PC-3 (cell line): ENCODE measurements around the gene CYB561D1. TPM values are rescaled to one million over a fixed set of nuclear protein-coding genes. Genes with fewer than 3 reads are reported as not detected.

ENCODE experiments used
- ATAC-seq: fragments of 200-7000 bp; cut with Tn5 transposase; 2 replicates; pipeline ENCODE4 v1.9.1; 2020; ENCODE audit warnings: mild to moderate bottlenecking, moderate library complexity
- BruUV-seq: library from RNA; stranded (reverse); fragments of 400-500 nt; replicated peaks from 2 replicates; lab custom pipeline; 2021; lab: Mats Ljungman, UMichigan
- CTCF ChIA-PET: fragments of 300-600 bp; sonication (Branson Sonifier 250); formaldehyde crosslinking; loops from one replicate; lab custom pipeline; 2022; ENCODE audit warnings: antibody characterized with exemption; lab: Charles Lee
- POLR2A ChIA-PET: fragments of 300-600 bp; sonication (Branson Sonifier 250); formaldehyde crosslinking; loops from one replicate; lab custom pipeline; 2022; ENCODE audit warnings: antibody characterized with exemption; ENCODE audit not compliant: unreplicated experiment; lab: Charles Lee
- DNase-seq: peaks from one replicate; pipeline ENCODE4 v3.0.0-alpha.2; 2015
- H2AFZ ChIP-seq: fragments of 300-600 bp; sonication (generic); 2 replicates; pipeline ENCODE4 v1.6.0; 2016; ENCODE audit warnings: antibody characterized with exemption, low read length
- H3F3A ChIP-seq: fragments of 300-600 bp; sonication (generic); one replicate; pipeline ENCODE4 v1.6.0; 2017; ENCODE audit warnings: antibody characterized with exemption, low read length, control low read depth, mild to moderate bottlenecking; ENCODE audit not compliant: unreplicated experiment
- H3K27ac ChIP-seq: fragments of 300-600 bp; sonication (generic); 2 replicates; pipeline ENCODE4 v1.5.1; 2016; ENCODE audit warnings: mild to moderate bottlenecking, low read length
- H3K27me3 ChIP-seq: fragments of 300-600 bp; sonication (generic); 2 replicates; pipeline ENCODE4 v1.6.1; 2016; ENCODE audit warnings: low read length, mixed read lengths
- H3K36me3 ChIP-seq: fragments of 300-600 bp; sonication (generic); 2 replicates; pipeline ENCODE4 v1.6.1; 2016; ENCODE audit warnings: low read depth, mixed run types, low read length, mixed read lengths
- H3K4me1 ChIP-seq: fragments of 300-600 bp; sonication (generic); 2 replicates; pipeline ENCODE4 v1.5.1; 2016; ENCODE audit warnings: low read length; ENCODE audit not compliant: insufficient read depth
- H3K4me2 ChIP-seq: fragments of 300-600 bp; sonication (generic); 2 replicates; pipeline ENCODE4 v1.6.0; 2016; ENCODE audit warnings: low read length
- H3K4me3 ChIP-seq: fragments of 300-600 bp; sonication (generic); 2 replicates; pipeline ENCODE4 v1.5.1; 2016; ENCODE audit warnings: mild to moderate bottlenecking, low read length, mixed read lengths
- H3K79me2 ChIP-seq: fragments of 300-600 bp; sonication (generic); 2 replicates; pipeline ENCODE4 v1.6.1; 2017; ENCODE audit warnings: low read length, mixed read lengths
- H3K9ac ChIP-seq: fragments of 300-600 bp; sonication (generic); 2 replicates; pipeline ENCODE4 v1.6.0; 2016; ENCODE audit warnings: mild to moderate bottlenecking, low read length
- H3K9me2 ChIP-seq: fragments of 300-600 bp; sonication (generic); replicated peaks from 2 replicates; pipeline ENCODE4 v1.6.1; 2016; ENCODE audit warnings: mixed run types, low read length, mixed read lengths
- H3K9me3 ChIP-seq: fragments of 300-600 bp; sonication (generic); 2 replicates; pipeline ENCODE4 v1.6.1; 2016; ENCODE audit warnings: low read length, mixed read lengths
- H4K20me1 ChIP-seq: fragments of 300-600 bp; sonication (generic); 2 replicates; pipeline ENCODE4 v1.6.1; 2016; ENCODE audit warnings: low read length, mixed read lengths
- CTCF ChIP-seq: fragments of 300-600 bp; sonication (generic); conservative IDR thresholded peaks from 2 replicates; pipeline ENCODE4 v1.5.1; 2017; ENCODE audit warnings: antibody characterized with exemption, low read depth, mild to moderate bottlenecking, low read length
- EZH2 ChIP-seq: fragments of 300-600 bp; sonication (generic); IDR thresholded peaks from one replicate; pipeline ENCODE4 v1.6.1; 2017; ENCODE audit warnings: antibody characterized with exemption, mild to moderate bottlenecking, low read length; ENCODE audit not compliant: unreplicated experiment
- EZH2phosphoT487 ChIP-seq: fragments of 300-600 bp; sonication (generic); IDR thresholded peaks from 2 replicates; pipeline ENCODE4 v1.6.1; 2018; ENCODE audit warnings: mild to moderate bottlenecking, antibody characterized with exemption, low read length, borderline replicate concordance
- intact Hi-C: fragments of 100-400 bp; cut with micrococcal nuclease; formaldehyde crosslinking; loops from 2 replicates; pipeline ENCODE4 v1.9.0; 2023
- total RNA-seq: library from RNA; depleted of rRNA; stranded (reverse); fragments of >200 nt; gene quantifications from 2 replicates; pipeline ENCODE4 v1.2.3, GENCODE V29; 2014; rRNA removed

Gene CYB561D1
- total RNA-seq, 1 experiment from 2014 or later = 2.7 TPM

DNA sequence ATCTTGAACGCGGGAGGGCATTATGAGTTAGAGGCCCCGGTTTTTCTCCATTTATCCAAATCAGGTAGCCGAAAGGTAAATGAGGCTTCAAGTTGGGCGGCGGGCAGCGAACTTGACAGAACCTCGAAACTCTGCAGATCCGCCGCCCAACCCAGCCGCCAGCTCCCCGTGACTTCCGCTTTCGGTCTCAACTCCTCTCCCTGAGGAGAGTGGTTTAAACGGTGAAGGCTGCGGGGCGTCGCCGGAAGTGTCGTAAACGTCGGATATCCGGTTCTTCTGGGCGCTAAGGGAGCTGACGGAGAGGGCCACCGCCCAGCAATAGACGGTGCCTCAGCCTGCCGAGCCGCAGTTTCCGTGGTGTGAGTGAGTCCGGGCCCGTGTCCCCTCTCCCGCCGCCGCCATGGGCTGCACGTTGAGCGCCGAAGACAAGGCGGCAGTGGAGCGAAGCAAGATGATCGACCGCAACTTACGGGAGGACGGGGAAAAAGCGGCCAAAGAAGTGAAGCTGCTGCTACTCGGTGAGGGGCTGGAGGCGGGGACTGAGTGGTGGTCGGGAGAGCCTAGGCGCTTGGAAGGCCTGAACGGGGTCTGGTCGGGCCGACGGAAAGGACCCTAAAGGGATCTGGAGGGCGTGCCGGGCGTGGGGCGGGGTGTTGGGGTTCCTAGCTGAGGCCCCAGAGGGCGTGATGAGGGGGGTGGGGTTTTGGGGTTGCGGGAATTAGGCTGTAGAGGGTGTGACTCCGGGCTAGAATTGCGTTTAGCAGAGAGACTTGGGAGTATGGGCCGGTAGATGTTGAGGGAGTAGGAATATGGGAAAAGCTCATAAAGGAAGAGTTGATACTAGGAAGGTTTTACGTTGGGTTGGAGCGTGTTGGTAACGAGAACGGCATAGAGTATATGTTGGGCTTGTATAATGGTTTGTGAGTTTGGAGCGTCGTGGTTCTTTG, 54.7 kb downstream of the CYB561D1 start, which contains the start of gene GNAI3:
Gene GNAI3 (plus strand): TSS at position 295 of the 947 bp plus-strand sequence. CDS start 106 bp downstream, at position 401.
- H3K27ac ChIP-seq = peak within 1 kb of the TSS; percentile 62
- TF ChIP-seq EZH2phosphoT487 (no peak), EZH2 (no peak), CTCF (no peak)
- ATAC-seq = peak; percentile 92
- H4K20me1 ChIP-seq = peaks cover 27% of the 10 kb centered on the region
- BruUV-seq = no TSS peak
- DNase-seq = peak; percentile 97
- peak within 1 kb of the TSS; percentile 91 for H3K4me2 ChIP-seq
- H3F3A ChIP-seq = no peaks in the 10 kb centered on the region
- peaks cover 68% of the 10 kb centered on the region for H3K79me2 ChIP-seq
- H3K9ac ChIP-seq = peak within 1 kb of the TSS; percentile 91
- intact Hi-C loops = loop anchor here (1.0 to 5.0 kb wide), 2 partner anchors 72 to 434 kb away; partner anchors contain the start of gene AHCYL1
- H3K9me2 ChIP-seq = no peaks in the 10 kb centered on the region
- H2AFZ ChIP-seq = peak within 1 kb of the TSS; percentile 87
- no peaks in the 10 kb centered on the region for H3K36me3 ChIP-seq
- H3K4me1 ChIP-seq = peaks cover 26% of the 10 kb centered on the region
- no peaks in the 10 kb centered on the region for H3K27me3 ChIP-seq
- ChIA-PET POLR2A (interaction anchor here (0.5 to 1.7 kb wide), 7 partner anchors 11 to 398 kb away, joined by 3 to 7 read pairs (median 3); partner anchors contain the start of genes AMPD2 and GNAT2), CTCF (interaction anchor here (0.9 to 1.4 kb wide), 7 partner anchors 16 to 436 kb away, joined by 3 to 6 read pairs (median 4); partner anchors contain the start of genes AHCYL1 and AMPD2)
- no peaks in the 10 kb centered on the region for H3K9me3 ChIP-seq
- peak within 1 kb of the TSS; percentile 93 for H3K4me3 ChIP-seq

Other genes with a start within 250 kb of the CYB561D1 start
- gene CELSR2, start 244.6 kb upstream of the CYB561D1 start, total RNA-seq = 3.6 and 6.4 TPM in 2 replicates
- 33.8 and 34.5 TPM in 2 replicates for gene PSRC1, start 210.9 kb upstream of the CYB561D1 start, total RNA-seq
- gene MYBPHL, start 187.1 kb upstream of the CYB561D1 start, total RNA-seq = not detected in 2 replicates
- 9.2 and 14.3 TPM in 2 replicates for gene SORT1, start 96.2 kb upstream of the CYB561D1 start, total RNA-seq
- gene PSMA5, start 67.6 kb upstream of the CYB561D1 start, total RNA-seq = 84.1 and 86.9 TPM in 2 replicates
- not detected in 2 replicates for gene SYPL2, start 27.5 kb upstream of the CYB561D1 start, total RNA-seq
- 9.2 and 9.4 TPM in 2 replicates for gene ATXN7L2, start 10.2 kb upstream of the CYB561D1 start, total RNA-seq
- gene AMIGO1, start 15.6 kb downstream of the CYB561D1 start, total RNA-seq = 2.7 and 2.8 TPM in 2 replicates
- 0.07 and 1.3 TPM in 2 replicates for gene GPR61, start 45.8 kb downstream of the CYB561D1 start, total RNA-seq
- 6.7 and 6.8 TPM in 2 replicates for gene GNAI3, start 54.5 kb downstream of the CYB561D1 start, total RNA-seq
- gene GNAT2, start 125.5 kb downstream of the CYB561D1 start, total RNA-seq = 0.29 and 0.69 TPM in 2 replicates
- gene AMPD2, start 125.7 kb downstream of the CYB561D1 start, total RNA-seq = 75.3 and 128 TPM in 2 replicates
- gene GSTM4, start 162.0 kb downstream of the CYB561D1 start, total RNA-seq = 24.0 and 25.9 TPM in 2 replicates
- 29.0 and 38.6 TPM in 2 replicates for gene GSTM2, start 174.0 kb downstream of the CYB561D1 start, total RNA-seq
- gene GSTM1, start 193.7 kb downstream of the CYB561D1 start, total RNA-seq = not detected in 2 replicates
- not detected in 2 replicates for gene GSTM5, start 218.2 kb downstream of the CYB561D1 start, total RNA-seq
- 76.6 and 80.9 TPM in 2 replicates for gene GSTM3, start 246.9 kb downstream of the CYB561D1 start, total RNA-seq